HepG2 (cell line): ENCODE measurements around the gene CD300LF. TPM values are rescaled to one million over a fixed set of nuclear protein-coding genes. Genes with fewer than 3 reads are reported as not detected.

Source experiments
- ATF7 ChIP-seq, 2 experiments: fragments of 450-650 bp in 1 of 2; sonication (generic) in 1 of 2; formaldehyde crosslinking in 1 of 2; IDR thresholded peaks; 2 replicates each; pipeline versions ENCODE4 v1.4.0 to v1.6.1; 2016 to 2020; ENCODE audit warnings: antibody characterized with exemption in 1 of 2, mild to moderate bottlenecking in 1 of 2, missing genetic modification reagents in 1 of 2
- CBFB ChIP-seq: sonication (generic); formaldehyde crosslinking; IDR thresholded peaks from 2 replicates; pipeline ENCODE4 v1.4.0; 2020; ENCODE audit warnings: missing genetic modification reagents
- DBP ChIP-seq: sonication (generic); formaldehyde crosslinking; IDR thresholded peaks from 2 replicates; pipeline ENCODE4 v1.4.0; 2020; ENCODE audit warnings: missing genetic modification reagents; ENCODE audit errors: not compliant biosample characterization
- FOXP1 ChIP-seq, 2 experiments: fragments of 450-650 bp in 1 of 2; IDR thresholded peaks; 2 replicates each; pipeline ENCODE4 v1.6.1; 2017 to 2018; ENCODE audit warnings: antibody characterized with exemption in 1 of 2
- HNRNPUL1 ChIP-seq: fragments of 200-400 bp; formaldehyde crosslinking; IDR thresholded peaks from 2 replicates; pipeline ENCODE4 v1.6.1; 2017; ENCODE audit warnings: low read depth, mild to moderate bottlenecking, low read length, moderate library complexity
- MTERF4 ChIP-seq: sonication (generic); formaldehyde crosslinking; IDR thresholded peaks from 2 replicates; pipeline ENCODE4 v1.8.0; 2023; ENCODE audit warnings: mild to moderate bottlenecking, missing genetic modification reagents
- NBN ChIP-seq: fragments of 450-650 bp; conservative IDR thresholded peaks from 2 replicates; pipeline ENCODE4 v1.6.1; 2017
- PCBP1 ChIP-seq: fragments of 200-400 bp; formaldehyde crosslinking; IDR thresholded peaks from 2 replicates; pipeline ENCODE4 v1.6.1; 2017; ENCODE audit warnings: mild to moderate bottlenecking, low read depth, low read length, borderline replicate concordance
- RAD21 ChIP-seq: fragments of 450-650 bp; formaldehyde crosslinking; IDR thresholded peaks from 2 replicates; pipeline ENCODE4 v1.5.0; 2020; ENCODE audit warnings: mild to moderate bottlenecking
- RFX3 ChIP-seq: IDR thresholded peaks from 2 replicates; pipeline ENCODE4 v1.6.1; 2016; ENCODE audit warnings: missing biosample characterization, missing genetic modification reagents
- RXRB ChIP-seq: IDR thresholded peaks from 2 replicates; pipeline ENCODE4 v1.6.1; 2016; ENCODE audit warnings: borderline replicate concordance, missing genetic modification reagents, missing compliant biosample characterization
- TAF15 ChIP-seq: fragments of 200-400 bp; formaldehyde crosslinking; IDR thresholded peaks from one replicate; pipeline ENCODE4 v1.6.1; 2018; ENCODE audit warnings: mild to moderate bottlenecking, low read depth, low read length; ENCODE audit not compliant: poor library complexity, severe bottlenecking
- TCF7 ChIP-seq: sonication (generic); IDR thresholded peaks from 2 replicates; pipeline ENCODE4 v1.6.1; 2016; ENCODE audit warnings: antibody characterized with exemption, low read depth
- TFDP1 ChIP-seq: IDR thresholded peaks from 2 replicates; pipeline ENCODE4 v1.6.1; 2016; ENCODE audit warnings: missing compliant biosample characterization, missing genetic modification reagents, borderline replicate concordance
- THYN1 ChIP-seq: sonication (generic); formaldehyde crosslinking; IDR thresholded peaks from 2 replicates; pipeline ENCODE4 v1.8.1; 2023; ENCODE audit warnings: low read depth, mild to moderate bottlenecking, moderate library complexity, missing genetic modification reagents, borderline replicate concordance
- U2AF1 ChIP-seq: fragments of 200-400 bp; formaldehyde crosslinking; optimal IDR thresholded peaks from 2 replicates; pipeline ENCODE3; 2017; ENCODE audit warnings: mild to moderate bottlenecking, low read depth, low read length
- ZFAT ChIP-seq: sonication (generic); formaldehyde crosslinking; conservative IDR thresholded peaks from 2 replicates; pipeline ENCODE4 v1.8.1; 2023; ENCODE audit warnings: missing genetic modification reagents, inconsistent platforms
- ZKSCAN8 ChIP-seq: IDR thresholded peaks from 2 replicates; pipeline ENCODE4 v1.6.1; 2016; ENCODE audit warnings: borderline replicate concordance, missing genetic modification reagents, missing compliant biosample characterization
- ZNF124 ChIP-seq: sonication (generic); formaldehyde crosslinking; IDR thresholded peaks from 2 replicates; pipeline ENCODE4 v1.4.0; 2020; ENCODE audit warnings: missing genetic modification reagents
- ZNF883 ChIP-seq: sonication (generic); formaldehyde crosslinking; IDR thresholded peaks from 2 replicates; pipeline ENCODE4 v1.5.1; 2020; ENCODE audit warnings: mild to moderate bottlenecking, missing genetic modification reagents; ENCODE audit errors: not compliant biosample characterization
- polyA plus RNA-seq, 8 experiments: library from polyadenylated mRNA; depleted of rRNA in 3 of 8; stranded (reverse) in 7 of 8; unstranded in 1 of 8; fragments of >200 nt; fragmentation: Illumina TruSeq in 4 of 8; extraction: Trizol in 4 of 8; gene quantifications; 2 replicates each; pipeline versions ENCODE4 v1.2.1 to v1.2.3, GENCODE V29; 2011 to 2016; ENCODE audit warnings: low read depth in 4 of 8, missing spikeins in 1 of 8, mixed read lengths in 1 of 8; ENCODE audit not compliant: insufficient read depth in 1 of 8
- total RNA-seq, 5 experiments: library from RNA; depleted of rRNA; stranded (reverse); fragments of >200 nt; fragmentation: Illumina TruSeq; extraction: Trizol; gene quantifications; 2 replicates each; pipeline ENCODE4 v1.2.3, GENCODE V29; 2016; ENCODE audit warnings: low read depth in 1 of 5
- TF ChIP-seq, protein P1 (sequence below): sonication (generic); formaldehyde crosslinking; IDR thresholded peaks from 2 replicates; pipeline ENCODE4 v1.4.0; 2020; ENCODE audit warnings: missing genetic modification reagents, borderline replicate concordance
- TF ChIP-seq, protein P2 (sequence below): sonication (generic); formaldehyde crosslinking; IDR thresholded peaks from 2 replicates; pipeline ENCODE4 v1.5.0; 2020; ENCODE audit warnings: missing genetic modification reagents

CD300LF gene
- total and polyA plus RNA-seq, 2 of the 13 experiments (the other 11 are each of a cell fraction or from before 2014, with no cell fraction given): not detected

DNA sequence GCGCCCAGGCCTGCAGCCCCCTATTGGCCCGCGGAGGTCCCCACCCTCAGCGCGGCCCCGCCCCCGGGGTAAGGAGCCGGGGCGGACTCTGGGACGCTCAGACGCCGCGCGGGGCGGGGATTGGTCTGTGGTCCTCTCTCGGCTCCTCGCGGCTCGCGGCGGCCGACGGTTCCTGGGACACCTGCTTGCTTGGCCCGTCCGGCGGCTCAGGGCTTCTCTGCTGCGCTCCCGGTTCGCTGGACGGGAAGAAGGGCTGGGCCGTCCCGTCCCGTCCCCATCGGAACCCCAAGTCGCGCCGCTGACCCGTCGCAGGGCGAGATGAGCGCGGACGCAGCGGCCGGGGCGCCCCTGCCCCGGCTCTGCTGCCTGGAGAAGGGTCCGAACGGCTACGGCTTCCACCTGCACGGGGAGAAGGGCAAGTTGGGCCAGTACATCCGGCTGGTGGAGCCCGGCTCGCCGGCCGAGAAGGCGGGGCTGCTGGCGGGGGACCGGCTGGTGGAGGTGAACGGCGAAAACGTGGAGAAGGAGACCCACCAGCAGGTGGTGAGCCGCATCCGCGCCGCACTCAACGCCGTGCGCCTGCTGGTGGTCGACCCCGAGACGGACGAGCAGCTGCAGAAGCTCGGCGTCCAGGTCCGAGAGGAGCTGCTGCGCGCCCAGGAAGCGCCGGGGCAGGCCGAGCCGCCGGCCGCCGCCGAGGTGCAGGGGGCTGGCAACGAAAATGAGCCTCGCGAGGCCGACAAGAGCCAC is 36.0 kb upstream of the CD300LF start, which contains the start of gene NHERF1 (continued):
- TF ChIP-seq RXRB (CRISPR knock-in tag) (peak; percentile 41; the same call in 1 of the 2 replicates), ATF7 (IDR thresholded peaks at IDR 0.05) (no peak), ATF7 (CRISPR knock-in tag; IDR thresholded peaks at IDR 0.05) (no peak), HNRNPUL1 (no peak), NBN (no peak), ZNF124 (no peak; the same call in 1 of the 2 replicates), THYN1 (CRISPR knock-in tag) (no peak), PCBP1 (0 out of 2 replicates have a peak, but pooled peaks have one; percentile 9), MTERF4 (CRISPR knock-in tag) (peak; percentile 98), TCF7 (no peak), ZNF883 (CRISPR knock-in tag) (peak; percentile 61), TAF15 (no peak), U2AF1 (no peak), RFX3 (CRISPR knock-in tag) (no peak), CBFB (CRISPR knock-in tag) (peak; percentile 80), RAD21 (CRISPR knock-in tag) (peak; percentile 68), DBP (CRISPR knock-in tag) (peak; percentile 97), TFDP1 (CRISPR knock-in tag) (0 out of 2 replicates have a peak, but pooled peaks have one; percentile 23), FOXP1 (IDR thresholded peaks at IDR 0.05) (no peak), FOXP1 (CRISPR knock-in tag; IDR thresholded peaks at IDR 0.05) (no peak; the same call in 1 of the 2 replicates), ZFAT (CRISPR knock-in tag) (peak; percentile 71; the same call in 1 of the 2 replicates), ZKSCAN8 (CRISPR knock-in tag) (peak; percentile 71)
- TF ChIP-seq, protein P1, sequence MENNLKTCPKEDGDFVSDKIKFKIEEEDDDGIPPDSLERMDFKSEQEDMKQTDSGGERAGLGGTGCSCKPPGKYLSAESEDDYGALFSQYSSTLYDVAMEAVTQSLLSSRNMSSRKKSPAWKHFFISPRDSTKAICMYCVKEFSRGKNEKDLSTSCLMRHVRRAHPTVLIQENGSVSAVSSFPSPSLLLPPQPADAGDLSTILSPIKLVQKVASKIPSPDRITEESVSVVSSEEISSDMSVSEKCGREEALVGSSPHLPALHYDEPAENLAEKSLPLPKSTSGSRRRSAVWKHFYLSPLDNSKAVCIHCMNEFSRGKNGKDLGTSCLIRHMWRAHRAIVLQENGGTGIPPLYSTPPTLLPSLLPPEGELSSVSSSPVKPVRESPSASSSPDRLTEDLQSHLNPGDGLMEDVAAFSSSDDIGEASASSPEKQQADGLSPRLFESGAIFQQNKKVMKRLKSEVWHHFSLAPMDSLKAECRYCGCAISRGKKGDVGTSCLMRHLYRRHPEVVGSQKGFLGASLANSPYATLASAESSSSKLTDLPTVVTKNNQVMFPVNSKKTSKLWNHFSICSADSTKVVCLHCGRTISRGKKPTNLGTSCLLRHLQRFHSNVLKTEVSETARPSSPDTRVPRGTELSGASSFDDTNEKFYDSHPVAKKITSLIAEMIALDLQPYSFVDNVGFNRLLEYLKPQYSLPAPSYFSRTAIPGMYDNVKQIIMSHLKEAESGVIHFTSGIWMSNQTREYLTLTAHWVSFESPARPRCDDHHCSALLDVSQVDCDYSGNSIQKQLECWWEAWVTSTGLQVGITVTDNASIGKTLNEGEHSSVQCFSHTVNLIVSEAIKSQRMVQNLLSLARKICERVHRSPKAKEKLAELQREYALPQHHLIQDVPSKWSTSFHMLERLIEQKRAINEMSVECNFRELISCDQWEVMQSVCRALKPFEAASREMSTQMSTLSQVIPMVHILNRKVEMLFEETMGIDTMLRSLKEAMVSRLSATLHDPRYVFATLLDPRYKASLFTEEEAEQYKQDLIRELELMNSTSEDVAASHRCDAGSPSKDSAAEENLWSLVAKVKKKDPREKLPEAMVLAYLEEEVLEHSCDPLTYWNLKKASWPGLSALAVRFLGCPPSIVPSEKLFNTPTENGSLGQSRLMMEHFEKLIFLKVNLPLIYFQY (CRISPR knock-in tag): no peak
- TF ChIP-seq, protein P2, sequence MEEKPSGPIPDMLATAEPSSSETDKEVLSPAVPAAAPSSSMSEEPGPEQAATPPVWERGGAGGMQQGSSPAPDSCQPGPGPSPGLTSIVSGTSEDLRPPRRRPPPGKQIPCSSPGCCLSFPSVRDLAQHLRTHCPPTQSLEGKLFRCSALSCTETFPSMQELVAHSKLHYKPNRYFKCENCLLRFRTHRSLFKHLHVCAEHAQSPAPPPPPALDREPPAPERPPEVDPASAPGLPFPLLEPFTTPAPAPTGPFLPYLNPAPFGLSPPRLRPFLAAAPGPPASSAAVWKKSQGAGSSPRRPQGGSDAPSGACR (CRISPR knock-in tag): peak; percentile 95
